Neural progenitor cell (in vitro differentiated cells): ENCODE data around the gene SLC7A1. TPM values are rescaled to one million over a fixed set of nuclear protein-coding genes. Genes with fewer than 3 reads are reported as not detected.

Source experiments
- DNase-seq: peaks from one replicate; pipeline ENCODE4 v3.0.0-alpha.2; 2016; ENCODE audit warnings: low spot score
- H2AFZ ChIP-seq: fragments of 200-600 bp; sonication (generic); replicated peaks from 2 replicates; pipeline ENCODE4 v1.6.1; 2016; ENCODE audit warnings: antibody characterized with exemption
- H3F3A ChIP-seq: fragments of 200-600 bp; sonication (generic); 2 replicates; pipeline ENCODE4 v1.6.1; 2016; ENCODE audit warnings: antibody characterized with exemption, low read depth
- H3K27ac ChIP-seq: fragments of 200-600 bp; sonication (generic); 2 replicates; pipeline ENCODE4 v1.5.1; 2016; ENCODE audit warnings: mild to moderate bottlenecking
- H3K27me3 ChIP-seq: fragments of 200-600 bp; sonication (generic); 2 replicates; pipeline ENCODE4 v1.6.1; 2016; ENCODE audit warnings: mild to moderate bottlenecking, moderate library complexity
- H3K36me3 ChIP-seq: fragments of 200-600 bp; sonication (generic); 2 replicates; pipeline ENCODE4 v1.5.1; 2016
- H3K4me1 ChIP-seq: fragments of 200-600 bp; sonication (generic); 2 replicates; pipeline ENCODE4 v1.6.1; 2016; ENCODE audit warnings: mixed run types
- H3K4me2 ChIP-seq: fragments of 200-600 bp; sonication (generic); 2 replicates; pipeline ENCODE4 v1.6.1; 2016
- H3K4me3 ChIP-seq: fragments of 200-600 bp; sonication (generic); 2 replicates; pipeline ENCODE4 v1.5.1; 2016
- H3K79me2 ChIP-seq: fragments of 200-600 bp; sonication (generic); 2 replicates; pipeline ENCODE4 v1.6.1; 2016; ENCODE audit warnings: low read depth
- H3K9ac ChIP-seq: fragments of 200-600 bp; sonication (generic); 2 replicates; pipeline ENCODE4 v1.6.1; 2016
- H3K9me3 ChIP-seq: fragments of 200-600 bp; sonication (generic); 2 replicates; pipeline ENCODE4 v1.5.1; 2016; ENCODE audit warnings: low read depth
- H4K20me1 ChIP-seq: fragments of 200-600 bp; sonication (generic); 2 replicates; pipeline ENCODE4 v1.6.1; 2016; ENCODE audit warnings: low read depth
- H3K27ac Mint-ChIP-seq: 3 replicates; pipeline ENCODE4 v1.8.0; 2021; ENCODE audit warnings: mixed read lengths
- H3K27me3 Mint-ChIP-seq: 2 replicates; pipeline ENCODE4 v1.8.0; 2022; ENCODE audit warnings: low read depth, mild to moderate bottlenecking, inconsistent platforms, moderate library complexity, mixed read lengths; ENCODE audit not compliant: insufficient read depth
- H3K36me3 Mint-ChIP-seq: 3 replicates; pipeline ENCODE4 v1.8.0; 2021; ENCODE audit warnings: mixed read lengths
- H3K4me1 Mint-ChIP-seq: 3 replicates; pipeline ENCODE4 v1.8.0; 2021; ENCODE audit warnings: mixed read lengths
- H3K4me3 Mint-ChIP-seq: 3 replicates; pipeline ENCODE4 v1.8.0; 2021; ENCODE audit warnings: mild to moderate bottlenecking, moderate library complexity, mixed read lengths
- H3K9me3 Mint-ChIP-seq: 3 replicates; pipeline ENCODE4 v1.8.0; 2020; ENCODE audit warnings: mixed read lengths
- CTCF ChIP-seq: fragments of 200-600 bp; sonication (generic); IDR thresholded peaks from 2 replicates; pipeline ENCODE4 v1.5.1; 2017; ENCODE audit warnings: antibody characterized with exemption, mild to moderate bottlenecking
- EZH2 ChIP-seq: fragments of 200-600 bp; sonication (generic); IDR thresholded peaks from 2 replicates; pipeline ENCODE4 v1.6.1; 2017; ENCODE audit warnings: antibody characterized with exemption, mild to moderate bottlenecking, moderate library complexity
- EZH2phosphoT487 ChIP-seq: fragments of 200-600 bp; sonication (generic); IDR thresholded peaks from 2 replicates; pipeline ENCODE4 v1.6.1; 2017; ENCODE audit warnings: antibody characterized with exemption
- total RNA-seq: library from RNA; depleted of rRNA; stranded (reverse); fragments of >200 nt; gene quantifications from 2 replicates; pipeline ENCODE4 v1.2.3, GENCODE V29; 2015; ENCODE audit warnings: low replicate concordance

The SLC7A1 gene
- total RNA-seq, 1 donor from 2014 or later, result 16.2 TPM

- H3K79me2 ChIP-seq, result no peaks in the 10 kb centered on the region
- no peak overlapping the region for H2AFZ ChIP-seq
- Mint-ChIP-seq H3K4me1 (peaks cover 12% of the 10 kb centered on the region), H3K27me3 (no peaks in the 10 kb centered on the region), H3K4me3 (no peak overlapping the region), H3K27ac (no peak overlapping the region), H3K9me3 (no peaks in the 10 kb centered on the region), H3K36me3 (peaks cover 31% of the 10 kb centered on the region)
- H3K36me3 ChIP-seq, result no peaks in the 10 kb centered on the region
- no peaks in the 10 kb centered on the region for H3F3A ChIP-seq
- no peak overlapping the region for H3K4me3 ChIP-seq
- H3K9me3 ChIP-seq, result no peaks in the 10 kb centered on the region
- DNase-seq, result no peak
- no peak overlapping the region for H3K9ac ChIP-seq
- no peaks in the 10 kb centered on the region for H3K4me1 ChIP-seq
- H3K27ac ChIP-seq, result no peak overlapping the region
- no peaks in the 10 kb centered on the region for H4K20me1 ChIP-seq
- TF ChIP-seq CTCF (no peak), EZH2phosphoT487 (no peak), EZH2 (no peak)
- H3K27me3 ChIP-seq, result no peaks in the 10 kb centered on the region
- H3K4me2 ChIP-seq, result no peak overlapping the region
These were observed 79.5 kb downstream of the SLC7A1 start for GRCh38 chr13:29516012-29516411.

- no peak overlapping the region for H3K4me2 ChIP-seq
- no peak overlapping the region for H3K27ac ChIP-seq
- H3K79me2 ChIP-seq, result no peaks in the 10 kb centered on the region
- no peaks in the 10 kb centered on the region for H3K9me3 Mint-ChIP-seq
- no peak overlapping the region for H3K9ac ChIP-seq
- H3K27ac Mint-ChIP-seq, result no peak overlapping the region
- no peaks in the 10 kb centered on the region for H3K36me3 ChIP-seq
- no peaks in the 10 kb centered on the region for H3K27me3 ChIP-seq
- no peaks in the 10 kb centered on the region for H3K27me3 Mint-ChIP-seq
- H3K9me3 ChIP-seq, result no peaks in the 10 kb centered on the region
- H3K4me1 Mint-ChIP-seq, result peaks cover 8% of the 10 kb centered on the region
- peaks cover 29% of the 10 kb centered on the region for H3K36me3 Mint-ChIP-seq
- no peak for DNase-seq
- no peaks in the 10 kb centered on the region for H3K4me1 ChIP-seq
- no peak for TF ChIP-seq EZH2
- no peaks in the 10 kb centered on the region for H4K20me1 ChIP-seq
- no peak overlapping the region for H3K4me3 ChIP-seq
- H3K4me3 Mint-ChIP-seq, result no peak overlapping the region
- no peak overlapping the region for H2AFZ ChIP-seq
- no peaks in the 10 kb centered on the region for H3F3A ChIP-seq
These were observed 80.1 kb downstream of the SLC7A1 start for GRCh38 chr13:29515372-29515771.

- H3K27ac Mint-ChIP-seq, result no peak overlapping the region
- no peak overlapping the region for H3K4me3 ChIP-seq
- H3K9me3 ChIP-seq, result no peaks in the 10 kb centered on the region
- H3K27ac ChIP-seq, result no peak overlapping the region
- no peak for DNase-seq
- H3K4me2 ChIP-seq, result no peak overlapping the region
- H3K9me3 Mint-ChIP-seq, result no peaks in the 10 kb centered on the region
- H3K4me3 Mint-ChIP-seq, result no peak overlapping the region
- no peaks in the 10 kb centered on the region for H3K27me3 ChIP-seq
- H3K36me3 ChIP-seq, result no peaks in the 10 kb centered on the region
- H3K4me1 Mint-ChIP-seq, result peaks cover 13% of the 10 kb centered on the region
- no peak for TF ChIP-seq CTCF
- TF ChIP-seq EZH2, result no peak
- no peak for TF ChIP-seq EZH2phosphoT487
- no peaks in the 10 kb centered on the region for H3K4me1 ChIP-seq
- H3F3A ChIP-seq, result no peaks in the 10 kb centered on the region
- H3K36me3 Mint-ChIP-seq, result peaks cover 26% of the 10 kb centered on the region
- no peaks in the 10 kb centered on the region for H4K20me1 ChIP-seq
- H3K9ac ChIP-seq, result no peak overlapping the region
- H3K27me3 Mint-ChIP-seq, result no peaks in the 10 kb centered on the region
- no peak overlapping the region for H2AFZ ChIP-seq
- H3K79me2 ChIP-seq, result no peaks in the 10 kb centered on the region
These were observed 80.7 kb downstream of the SLC7A1 start for GRCh38 chr13:29514720-29515310.

- Mint-ChIP-seq H3K27ac (no peak overlapping the region), H3K36me3 (peaks cover 24% of the 10 kb centered on the region), H3K4me1 (peaks cover 16% of the 10 kb centered on the region), H3K4me3 (no peak overlapping the region), H3K27me3 (no peaks in the 10 kb centered on the region), H3K9me3 (no peaks in the 10 kb centered on the region)
- H3K9me3 ChIP-seq, result no peaks in the 10 kb centered on the region
- H3K4me1 ChIP-seq, result no peaks in the 10 kb centered on the region
- no peaks in the 10 kb centered on the region for H3F3A ChIP-seq
- H3K4me2 ChIP-seq, result no peak overlapping the region
- H3K9ac ChIP-seq, result no peak overlapping the region
- no peaks in the 10 kb centered on the region for H3K27me3 ChIP-seq
- no peak for DNase-seq
- H3K79me2 ChIP-seq, result no peaks in the 10 kb centered on the region
- no peak overlapping the region for H3K27ac ChIP-seq
- TF ChIP-seq EZH2phosphoT487, result no peak
- no peak for TF ChIP-seq EZH2
- TF ChIP-seq CTCF, result no peak
- no peak overlapping the region for H3K4me3 ChIP-seq
- H3K36me3 ChIP-seq, result no peaks in the 10 kb centered on the region
- no peaks in the 10 kb centered on the region for H4K20me1 ChIP-seq
- H2AFZ ChIP-seq, result no peak overlapping the region
These were observed 81.3 kb downstream of the SLC7A1 start for GRCh38 chr13:29513981-29514719.
